ENCODE data around the gene WDR93. TPM values are rescaled to one million over a fixed set of nuclear protein-coding genes. Genes with fewer than 3 reads are reported as not detected.

WDR93 gene
- total RNA-seq, 4 donors from 2014 or later = not detected

DNA sequence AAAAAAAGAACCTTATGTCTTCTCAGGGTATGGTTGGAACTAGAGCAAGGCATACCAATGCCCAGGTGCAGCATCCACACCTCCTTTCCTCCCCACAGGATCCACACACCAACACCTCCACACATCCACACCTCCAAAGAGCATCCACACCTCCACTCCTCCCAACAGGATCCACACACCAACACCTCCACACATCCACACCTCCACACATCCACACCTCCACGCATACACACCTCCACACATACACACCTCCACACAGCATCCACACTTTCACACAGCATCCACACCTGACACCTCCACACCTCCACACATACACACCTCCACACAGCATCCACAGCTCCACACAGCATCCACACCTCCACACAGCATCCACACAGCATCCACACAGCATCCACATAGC lies 55.2 kb downstream of the WDR93 start:
- no peak for DNase-seq
- intact Hi-C loops (cut with DNase I; ENCODE audit: low total_unique reads) (no loop called here), in situ Hi-C loops (cut with MboI; ENCODE audit: low pct_ligation_motif_present in 1 of 4, low pct_unique_long_range_greater_than_20kb in 1 of 4, low sequenced_read_pairs in 3 of 4) (loop anchor here in 1 of 4 donors (25.0 kb wide), 1 partner anchor 342 kb away; no protein-coding TSS in a partner anchor)
- no peak overlapping the region for H3K27ac ChIP-seq
- H3K27me3 ChIP-seq = no peaks in the 10 kb centered on the region
- H3K36me3 ChIP-seq = no peaks in the 10 kb centered on the region
- H3K4me1 ChIP-seq = peaks cover 6 to 23% (median 22%) of the 10 kb centered on the region in 4 donors
- TF ChIP-seq CTCF (IDR thresholded peaks at IDR 0.05) (no peak), POLR2A (IDR thresholded peaks at IDR 0.05) (no peak)
- WGBS, 2 donors (ENCODE audit: low coverage in 1 of 2) = 0 to 54% methylated on average over 1 of the region's 1 CpG
- H3K9me3 ChIP-seq = no peaks in the 10 kb centered on the region
- H3K4me3 ChIP-seq = no peak overlapping the region

- Histone ChIP-seq H3K27ac (no peak overlapping the region), H3K4me3 (no peak overlapping the region), H3K9me3 (no peaks in the 10 kb centered on the region), H3K36me3 (no peaks in the 10 kb centered on the region), H3K4me1 (peaks cover 6 to 27% (median 25%) of the 10 kb centered on the region in 4 donors), H3K27me3 (no peaks in the 10 kb centered on the region)
- TF ChIP-seq POLR2A (IDR thresholded peaks at IDR 0.05) (no peak), EP300 (IDR thresholded peaks at IDR 0.05; ENCODE audit: low read depth) (no peak), POLR2AphosphoS5 (IDR thresholded peaks at IDR 0.05) (no peak), CTCF (IDR thresholded peaks at IDR 0.05) (no peak)
- WGBS, 2 donors (ENCODE audit: low coverage in 1 of 2) = 59 to 77% methylated on average over 5 to 9 of the region's 9 CpGs
- intact Hi-C loops (cut with DNase I; ENCODE audit: low total_unique reads) (no loop called here), in situ Hi-C loops (cut with MboI; ENCODE audit: low pct_ligation_motif_present in 1 of 4, low pct_unique_long_range_greater_than_20kb in 1 of 4, low sequenced_read_pairs in 3 of 4) (loop anchor here in 1 of 4 donors (25.0 kb wide), 1 partner anchor 341 kb away; no protein-coding TSS in a partner anchor)
- DNase-seq = peak; percentile 35
Observed at GRCh38 chr15:89746386-89746780, 55.8 kb downstream of the WDR93 start.

DNA sequence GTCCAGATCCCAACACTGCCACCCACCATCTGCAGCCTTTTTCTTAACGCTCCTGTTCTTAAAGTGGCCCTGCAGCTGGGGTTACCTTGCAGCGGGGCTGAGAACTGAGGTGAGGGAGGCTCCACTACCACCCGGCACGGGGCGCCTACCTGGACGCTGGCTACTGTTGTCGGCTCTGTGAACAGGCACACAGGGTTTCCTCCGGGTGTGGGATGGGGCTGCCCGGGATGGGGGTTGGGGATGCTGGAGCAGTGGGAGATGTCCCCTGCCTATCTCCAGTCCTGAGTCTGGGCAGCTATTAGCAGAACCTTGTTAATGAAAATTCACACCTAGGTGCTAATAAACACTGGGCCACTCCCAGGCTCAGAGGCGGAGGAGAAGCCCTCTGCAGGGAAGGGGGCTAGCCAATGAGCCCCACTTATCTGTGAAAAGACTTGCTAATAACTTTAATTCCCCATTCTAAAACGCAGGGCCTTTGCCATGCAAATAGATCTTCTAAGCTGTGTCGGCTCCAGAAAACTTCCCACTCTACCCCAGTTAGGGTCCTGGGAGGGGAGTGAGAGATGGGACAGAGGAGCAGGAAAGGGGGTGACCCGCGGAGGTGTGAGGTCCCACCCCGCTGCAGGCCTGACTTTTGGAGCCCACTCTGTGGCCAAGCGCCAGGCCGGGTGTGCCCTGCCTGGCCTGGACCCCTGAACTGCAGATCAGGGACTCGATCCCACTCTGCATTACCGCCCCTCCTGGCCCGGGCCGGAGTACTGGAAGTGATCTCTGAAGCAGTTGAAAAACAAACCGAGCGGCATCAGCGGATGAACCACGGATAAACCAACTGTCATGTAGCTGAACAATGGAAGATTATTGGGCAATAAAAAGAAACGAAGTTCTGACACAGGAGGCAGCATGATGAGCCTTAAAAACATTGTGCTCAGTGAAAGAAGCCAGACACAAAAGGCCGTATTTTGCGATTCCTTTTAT lies 57.4 kb downstream of the WDR93 start:
- TF ChIP-seq CTCF (IDR thresholded peaks at IDR 0.05) = no peak
- no peak for TF ChIP-seq POLR2AphosphoS5 (IDR thresholded peaks at IDR 0.05)
- no peak for TF ChIP-seq EP300 (IDR thresholded peaks at IDR 0.05; ENCODE audit: low read depth)
- TF ChIP-seq POLR2A (IDR thresholded peaks at IDR 0.05) = no peak
- peak; percentile 30 for DNase-seq
- in situ Hi-C loops (cut with MboI; ENCODE audit: low pct_ligation_motif_present in 1 of 4, low pct_unique_long_range_greater_than_20kb in 1 of 4, low sequenced_read_pairs in 3 of 4) (loop anchor here in 1 of 4 donors (25.0 kb wide), 1 partner anchor 339 kb away; no protein-coding TSS in a partner anchor), intact Hi-C loops (cut with DNase I; ENCODE audit: low total_unique reads) (no loop called here)
- Histone ChIP-seq H3K9me3 (no peaks in the 10 kb centered on the region), H3K27me3 (no peaks in the 10 kb centered on the region), H3K27ac (peak overlapping the region in 3 of 4 donors; percentile 1 to 86 (median 80)), H3K4me3 (no peak overlapping the region), H3K36me3 (no peaks in the 10 kb centered on the region), H3K4me1 (peaks cover 6 to 30% (median 27%) of the 10 kb centered on the region in 4 donors)
- 56 to 69% methylated on average over 13 to 26 of the region's 28 CpGs for WGBS, 2 donors (ENCODE audit: low coverage in 1 of 2)

DNA sequence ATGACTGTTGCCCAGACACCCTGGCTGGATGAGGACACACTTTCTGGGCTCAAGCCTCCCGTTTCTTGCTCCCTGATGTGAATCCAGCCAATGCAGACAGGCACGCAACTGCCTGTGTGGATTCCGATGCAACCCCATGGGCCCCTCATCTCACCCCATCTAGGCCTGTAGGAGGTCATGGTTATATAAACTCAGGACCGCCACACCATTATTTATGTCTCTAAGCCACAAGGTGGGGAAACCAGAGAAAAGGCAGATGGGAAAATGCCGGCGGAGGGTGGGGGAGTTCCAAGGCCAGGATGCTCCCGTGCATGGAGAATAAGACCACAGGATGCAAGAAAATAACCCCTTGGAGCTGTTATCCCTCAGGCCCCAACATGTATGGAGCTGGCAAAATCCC lies 58.4 kb downstream of the WDR93 start:
- no peaks in the 10 kb centered on the region for H3K9me3 ChIP-seq
- no peak for TF ChIP-seq CTCF (IDR thresholded peaks at IDR 0.05)
- peak overlapping the region in 3 of 4 donors; percentile 1 to 86 (median 80) for H3K27ac ChIP-seq
- in situ Hi-C loops (cut with MboI; ENCODE audit: low pct_ligation_motif_present in 1 of 4, low pct_unique_long_range_greater_than_20kb in 1 of 4, low sequenced_read_pairs in 3 of 4) = loop anchor here in 1 of 4 donors (25.0 kb wide), 1 partner anchor 338 kb away; no protein-coding TSS in a partner anchor
- H3K4me1 ChIP-seq = peaks cover 6 to 30% (median 27%) of the 10 kb centered on the region in 4 donors
- peak; percentile 45 for DNase-seq
- H3K4me3 ChIP-seq = no peak overlapping the region
- WGBS, 2 donors (ENCODE audit: low coverage in 1 of 2) = 76 to 100% methylated on average over 1 to 7 of the region's 7 CpGs
- intact Hi-C loops (cut with DNase I; ENCODE audit: low total_unique reads) = no loop called here
- H3K36me3 ChIP-seq = no peaks in the 10 kb centered on the region
- no peaks in the 10 kb centered on the region for H3K27me3 ChIP-seq
